GM12865 (cell line): ENCODE results near the gene ITPR2.

Experiments
- DNase-seq: peaks from one replicate; pipeline ENCODE4 v3.0.0; 2010; ENCODE audit warnings: low read depth
- H3K4me3 ChIP-seq: 2 replicates; pipeline ENCODE4 v1.5.1; 2011; ENCODE audit warnings: mild to moderate bottlenecking, low read depth, low read length, control low read depth
- CTCF ChIP-seq: IDR thresholded peaks from 2 replicates; pipeline ENCODE4 v1.5.1; 2011; ENCODE audit warnings: low read length, control low read depth, low read depth, inconsistent platforms; ENCODE audit not compliant: insufficient read depth; ENCODE audit errors: missing control alignments

Gene ITPR2

GRCh38 chr12:26702741-26703140 lies 130.3 kb downstream of the ITPR2 start:
- no peak for DNase-seq
- no peak overlapping the region for H3K4me3 ChIP-seq
- TF ChIP-seq CTCF, result no peak

GRCh38 chr12:26701604-26702215 lies 131.3 kb downstream of the ITPR2 start:
- peak; percentile 25 for TF ChIP-seq CTCF
- DNase-seq, result peak; percentile 39
- H3K4me3 ChIP-seq, result no peak overlapping the region

- TF ChIP-seq CTCF, result no peak
- DNase-seq, result no peak
- no peak overlapping the region for H3K4me3 ChIP-seq
Measured at GRCh38 chr12:26700430-26700829, 132.6 kb downstream of the ITPR2 start.

- DNase-seq, result no peak
- H3K4me3 ChIP-seq, result no peak overlapping the region
- no peak for TF ChIP-seq CTCF
Measured at GRCh38 chr12:26699237-26699636, 133.8 kb downstream of the ITPR2 start.

- no peak for DNase-seq
- no peak for TF ChIP-seq CTCF
- H3K4me3 ChIP-seq, result no peak overlapping the region
Measured at GRCh38 chr12:26698186-26698585, 134.8 kb downstream of the ITPR2 start.

- TF ChIP-seq CTCF, result no peak
- H3K4me3 ChIP-seq, result no peak overlapping the region
- no peak for DNase-seq
Measured at GRCh38 chr12:26697217-26697616, 135.8 kb downstream of the ITPR2 start.

- no peak overlapping the region for H3K4me3 ChIP-seq
- no peak for DNase-seq
- TF ChIP-seq CTCF, result no peak
Measured at GRCh38 chr12:26696613-26697092, 136.3 kb downstream of the ITPR2 start.
